Upper lobe of left lung (tissue), 4 donors: ENCODE results near the gene SMIM9.
"Not testable (repeated sequence)": the region's sequence is repeated elsewhere in the genome, so short reads cannot be mapped to it uniquely, and the experiment has no call there.

Experiments used
- CTCF ChIP-seq, 6 experiments: fragments of 450-650 bp in 4 of 6; fragments of 200-600 bp in 2 of 6; sonication (generic) in 2 of 6; IDR thresholded peaks; one replicate each; pipeline ENCODE4 v1.5.1; 2016 to 2019; ENCODE audit warnings: antibody characterized with exemption in 6 of 6
- EP300 ChIP-seq, 4 donors: sonication (generic); formaldehyde crosslinking; IDR thresholded peaks; one replicate each; pipeline ENCODE4 v1.5.1; 2017; ENCODE audit warnings: antibody characterized with exemption in 4 of 4, control low read depth in 2 of 4
- POLR2A ChIP-seq, 4 donors: fragments of 450-650 bp; IDR thresholded peaks; one replicate each; pipeline ENCODE4 v1.5.1; 2016 to 2017; ENCODE audit warnings: antibody characterized with exemption in 4 of 4, mild to moderate bottlenecking in 2 of 4
- POLR2AphosphoS5 ChIP-seq, 2 donors: sonication (generic); formaldehyde crosslinking; IDR thresholded peaks; one replicate each; pipeline ENCODE4 v1.5.1; 2017; ENCODE audit warnings: antibody characterized with exemption in 2 of 2

- not testable (repeated sequence) for TF ChIP-seq CTCF, POLR2A, EP300, POLR2AphosphoS5 (IDR thresholded peaks at IDR 0.05)
These were observed 34.1 kb upstream of the SMIM9 start for GRCh38 chrX:154868522-154868921.
